CD14-positive monocyte (primary cell): ENCODE measurements around the gene COG7. TPM values are rescaled to one million over a fixed set of nuclear protein-coding genes. Genes with fewer than 3 reads are reported as not detected.
A peak's percentile ranks its signal among the peaks of the same experiment; 100 is the strongest.

Experiments
- DNase-seq, 3 donors: peaks; one replicate each; pipeline ENCODE4 v3.0.0-alpha.2; 2011 to 2022
- H2AFZ ChIP-seq: 2 replicates; pipeline ENCODE4 v1.6.0; 2012; ENCODE audit warnings: mild to moderate bottlenecking, low read depth, low read length, inconsistent platforms; ENCODE audit not compliant: insufficient read depth, poor library complexity, severe bottlenecking
- H3K27ac ChIP-seq, 2 donors: 1 replicate in 1 of 2; 2 replicates in 1 of 2; pipeline ENCODE4 v1.5.1; 2012 to 2013; ENCODE audit warnings: low read length in 2 of 2, control low read depth in 1 of 2, inconsistent platforms in 1 of 2, low read depth in 1 of 2, mild to moderate bottlenecking in 1 of 2
- H3K27me3 ChIP-seq, 2 donors: one replicate each; pipeline versions ENCODE4 v1.6.0 to v1.6.1; 2011 to 2013; ENCODE audit warnings: low read length in 2 of 2; ENCODE audit not compliant: control insufficient read depth in 2 of 2, insufficient read depth in 2 of 2
- H3K36me3 ChIP-seq, 2 donors: replicated peaks in 1 of 2; 1 replicate in 1 of 2; 2 replicates in 1 of 2; pipeline versions ENCODE4 v1.5.1 to v1.6.1; 2012 to 2013; ENCODE audit warnings: low read length in 2 of 2, control low read depth in 1 of 2, inconsistent platforms in 1 of 2, mild to moderate bottlenecking in 1 of 2; ENCODE audit not compliant: insufficient read depth in 2 of 2, control insufficient read depth in 1 of 2
- H3K4me1 ChIP-seq, 2 donors: 1 replicate in 1 of 2; 2 replicates in 1 of 2; pipeline versions ENCODE4 v1.5.1 to v1.6.1; 2012 to 2013; ENCODE audit warnings: low read length in 2 of 2, control low read depth in 1 of 2, inconsistent platforms in 1 of 2, mild to moderate bottlenecking in 1 of 2, moderate library complexity in 1 of 2; ENCODE audit not compliant: insufficient read depth in 2 of 2, control insufficient read depth in 1 of 2
- H3K4me2 ChIP-seq: replicated peaks from 2 replicates; pipeline ENCODE3; 2012; ENCODE audit warnings: low read length, moderate library complexity, mild to moderate bottlenecking; ENCODE audit not compliant: poor library complexity, severe bottlenecking; ENCODE audit errors: extremely low read depth
- H3K4me3 ChIP-seq, 3 experiments: fragments of 200-600 bp in 1 of 3; sonication (generic) in 1 of 3; replicated peaks in 1 of 3; 1 replicate in 2 of 3; 2 replicates in 1 of 3; pipeline ENCODE4 v1.5.1; 2011 to 2013; ENCODE audit warnings: low read length in 3 of 3, mild to moderate bottlenecking in 3 of 3, control low read depth in 2 of 3, low read depth in 2 of 3, inconsistent platforms in 1 of 3, moderate library complexity in 1 of 3
- H3K79me2 ChIP-seq: 2 replicates; pipeline ENCODE4 v1.6.0; 2012; ENCODE audit warnings: mild to moderate bottlenecking, control low read depth, inconsistent platforms, low read length, moderate library complexity; ENCODE audit not compliant: insufficient read depth
- H3K9ac ChIP-seq: 2 replicates; pipeline ENCODE4 v1.6.0; 2017; ENCODE audit warnings: low read length, mild to moderate bottlenecking; ENCODE audit not compliant: insufficient read depth, poor library complexity, severe bottlenecking
- H3K9me3 ChIP-seq, 2 donors: replicated peaks in 1 of 2; 1 replicate in 1 of 2; 2 replicates in 1 of 2; pipeline versions ENCODE4 v1.5.1 to v1.6.1; 2012 to 2013; ENCODE audit warnings: low read length in 2 of 2, control low read depth in 1 of 2; ENCODE audit not compliant: control insufficient read depth in 1 of 2, insufficient read depth in 1 of 2
- H4K20me1 ChIP-seq: 2 replicates; pipeline ENCODE4 v1.6.0; 2012; ENCODE audit warnings: mild to moderate bottlenecking, low read length, control low read depth, moderate library complexity; ENCODE audit not compliant: insufficient read depth
- H3K27ac Mint-ChIP-seq, 7 donors: one replicate each; pipeline ENCODE4 v1.8.0; 2020; ENCODE audit warnings: mild to moderate bottlenecking in 7 of 7, mixed read lengths in 7 of 7, moderate library complexity in 6 of 7, inconsistent platforms in 2 of 7
- H3K27me3 Mint-ChIP-seq, 3 donors: one replicate each; pipeline ENCODE4 v1.8.0; 2021 to 2022; ENCODE audit warnings: low read depth in 3 of 3, mild to moderate bottlenecking in 3 of 3, mixed read lengths in 3 of 3, moderate library complexity in 3 of 3, inconsistent platforms in 1 of 3
- H3K36me3 Mint-ChIP-seq, 2 donors: one replicate each; pipeline ENCODE4 v1.8.0; 2020; ENCODE audit warnings: mixed read lengths in 2 of 2, inconsistent platforms in 1 of 2, mild to moderate bottlenecking in 1 of 2
- H3K4me1 Mint-ChIP-seq: one replicate; pipeline ENCODE4 v1.8.0; 2020; ENCODE audit warnings: mild to moderate bottlenecking, mixed read lengths
- H3K4me3 Mint-ChIP-seq, 2 donors: one replicate each; pipeline ENCODE4 v1.8.0; 2020; ENCODE audit warnings: mild to moderate bottlenecking in 2 of 2, mixed read lengths in 2 of 2, moderate library complexity in 1 of 2
- H3K9me3 Mint-ChIP-seq, 7 donors: one replicate each; pipeline ENCODE4 v1.8.0; 2020 to 2022; ENCODE audit warnings: mixed read lengths in 7 of 7, mild to moderate bottlenecking in 6 of 7, moderate library complexity in 6 of 7, inconsistent platforms in 2 of 7
- CTCF ChIP-seq: fragments of 200-600 bp; IDR thresholded peaks from one replicate; pipeline ENCODE4 v1.8.0; 2022; ENCODE audit warnings: antibody characterized with exemption, mild to moderate bottlenecking
- WGBS: methylation state at CpG from one replicate; pipeline ENCODE4 v1.1.5; 2013; ENCODE audit warnings: missing lambda C conversion rate; ENCODE audit not compliant: insufficient coverage; 5-methylcytosine and 5-hydroxymethylcytosine counted together
- intact Hi-C, 2 donors: fragments of 100-400 bp; cut with micrococcal nuclease; formaldehyde crosslinking; loops; one replicate each; pipeline versions ENCODE4 v1.15.0 to v1.15.1; 2023
- polyA plus RNA-seq, 3 donors: library from polyadenylated mRNA; depleted of rRNA in 1 of 3; unstranded in 2 of 3; stranded (reverse) in 1 of 3; fragments of 300-500 nt in 2 of 3; fragments of >200 nt in 1 of 3; fragmentation: Illumina TruSeq in 2 of 3; gene quantifications; 1 replicate in 2 of 3; 2 replicates in 1 of 3; pipeline ENCODE4 v1.2.3, GENCODE V29; 2012 to 2021

COG7 gene
- polyA plus RNA-seq, 3 donors: 6.6 to 28.8 (median 8.0) TPM

GRCh38 chr16:23406546-23407240 is 46.3 kb downstream of the COG7 start:
- H3K4me1 Mint-ChIP-seq: no peaks in the 10 kb centered on the region
- H3K27ac Mint-ChIP-seq: peak overlapping the region in 1 of 7 donors; percentile 32
- H3K27ac ChIP-seq: no peak overlapping the region
- no peak overlapping the region for H3K4me3 ChIP-seq
- H3K79me2 ChIP-seq: no peaks in the 10 kb centered on the region
- H4K20me1 ChIP-seq: no peaks in the 10 kb centered on the region
- H3K27me3 Mint-ChIP-seq: peaks cover 0 to 2% (median 0%) of the 10 kb centered on the region in 3 donors
- peaks cover 75 to 89% of the 10 kb centered on the region in 2 donors for H3K36me3 Mint-ChIP-seq
- no peak overlapping the region for H3K4me3 Mint-ChIP-seq
- no peaks in the 10 kb centered on the region for H3K27me3 ChIP-seq
- intact Hi-C loops: no loop called here
- H3K9me3 Mint-ChIP-seq: no peaks in the 10 kb centered on the region
- no peak overlapping the region for H3K9ac ChIP-seq
- no peak for DNase-seq
- 100% methylated on average over 4 of the region's 6 CpGs for WGBS
- TF ChIP-seq CTCF: no peak
- no peak overlapping the region for H2AFZ ChIP-seq
- no peak overlapping the region for H3K4me2 ChIP-seq
- no peaks in the 10 kb centered on the region for H3K9me3 ChIP-seq
- H3K36me3 ChIP-seq: peaks cover 68 to 93% of the 10 kb centered on the region in 2 donors
- H3K4me1 ChIP-seq: no peaks in the 10 kb centered on the region

GRCh38 chr16:23406024-23406423 is 47.0 kb downstream of the COG7 start:
- no peaks in the 10 kb centered on the region for H3K4me1 Mint-ChIP-seq
- no peak for DNase-seq
- Histone ChIP-seq H4K20me1 (no peaks in the 10 kb centered on the region), H2AFZ (no peak overlapping the region), H3K36me3 (peaks cover 68 to 93% of the 10 kb centered on the region in 2 donors), H3K4me3 (no peak overlapping the region), H3K27me3 (no peaks in the 10 kb centered on the region), H3K4me2 (no peak overlapping the region), H3K4me1 (no peaks in the 10 kb centered on the region), H3K9me3 (no peaks in the 10 kb centered on the region), H3K9ac (no peak overlapping the region), H3K27ac (no peak overlapping the region), H3K79me2 (no peaks in the 10 kb centered on the region)
- H3K4me3 Mint-ChIP-seq: no peak overlapping the region
- no peaks in the 10 kb centered on the region for H3K9me3 Mint-ChIP-seq
- TF ChIP-seq CTCF: no peak
- peaks cover 75 to 89% of the 10 kb centered on the region in 2 donors for H3K36me3 Mint-ChIP-seq
- no peak overlapping the region for H3K27ac Mint-ChIP-seq
- intact Hi-C loops: no loop called here
- H3K27me3 Mint-ChIP-seq: peaks cover 0 to 2% (median 0%) of the 10 kb centered on the region in 3 donors
- 100% methylated on average over 2 of the region's 2 CpGs for WGBS
